ENCODE measurements around the gene MORN1.

MORN1 gene

DNA sequence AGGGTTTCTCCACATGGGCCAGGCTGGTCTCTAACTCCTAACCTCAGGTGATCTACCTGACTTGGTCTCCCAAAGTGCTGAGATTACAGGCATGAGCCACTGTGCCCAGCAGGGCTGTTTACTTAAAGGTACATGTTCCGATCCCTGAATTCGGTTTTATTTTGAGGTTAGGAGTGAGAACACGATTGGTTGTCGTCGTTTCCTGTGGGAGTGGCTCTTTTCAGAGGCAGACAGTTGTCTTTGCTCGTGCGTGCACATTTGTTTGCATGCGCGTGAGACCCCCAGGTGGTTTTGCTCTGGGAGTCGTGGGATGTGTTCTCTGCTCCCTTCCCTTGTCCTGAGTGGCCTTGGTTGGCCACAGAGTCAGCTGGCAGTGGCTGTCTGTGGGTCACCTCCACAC is 103.0 kb downstream of the MORN1 start:
- no peak for DNase-seq

GRCh38 chr1:2287649-2288048 is 103.7 kb downstream of the MORN1 start:
- DNase-seq: no peak

DNA sequence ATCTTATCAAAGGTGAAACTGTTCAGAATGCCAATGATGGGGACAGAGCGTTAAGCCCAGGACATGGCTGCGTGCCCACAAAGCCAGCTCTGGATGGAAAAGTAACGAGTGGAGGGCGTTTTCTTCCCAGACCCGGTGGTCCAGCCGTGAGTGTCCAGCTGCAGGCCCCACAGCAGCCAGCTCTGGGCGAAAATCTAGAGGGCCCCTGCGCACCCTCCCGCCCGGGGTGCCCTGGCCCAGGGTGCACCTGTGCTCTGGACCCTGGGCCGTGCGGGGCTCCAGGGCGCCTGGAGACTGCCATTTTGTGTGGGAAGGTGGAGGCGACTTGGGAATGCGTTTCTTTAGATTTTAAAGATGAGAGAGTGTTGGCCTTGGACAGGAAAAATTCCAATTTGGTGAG is 104.4 kb downstream of the MORN1 start:
- no peak for DNase-seq

GRCh38 chr1:2284932-2285331 is 106.4 kb downstream of the MORN1 start:
- DNase-seq: peak; percentile 42 to 89

GRCh38 chr1:2283991-2284895 is 107.1 kb downstream of the MORN1 start:
- DNase-seq: no peak

- no peak for DNase-seq
Observed at GRCh38 chr1:2283371-2283990, 107.9 kb downstream of the MORN1 start.

GRCh38 chr1:2282556-2283270 is 108.6 kb downstream of the MORN1 start:
- no peak for DNase-seq

GRCh38 chr1:2279817-2280216 is 111.5 kb downstream of the MORN1 start:
- DNase-seq: no peak

- no peak for DNase-seq
Observed at GRCh38 chr1:2279210-2279639, 112.1 kb downstream of the MORN1 start.

- DNase-seq: no peak
Observed at GRCh38 chr1:2278591-2279209, 112.7 kb downstream of the MORN1 start.

GRCh38 chr1:2277741-2278488 is 113.4 kb downstream of the MORN1 start:
- no peak for DNase-seq

DNA sequence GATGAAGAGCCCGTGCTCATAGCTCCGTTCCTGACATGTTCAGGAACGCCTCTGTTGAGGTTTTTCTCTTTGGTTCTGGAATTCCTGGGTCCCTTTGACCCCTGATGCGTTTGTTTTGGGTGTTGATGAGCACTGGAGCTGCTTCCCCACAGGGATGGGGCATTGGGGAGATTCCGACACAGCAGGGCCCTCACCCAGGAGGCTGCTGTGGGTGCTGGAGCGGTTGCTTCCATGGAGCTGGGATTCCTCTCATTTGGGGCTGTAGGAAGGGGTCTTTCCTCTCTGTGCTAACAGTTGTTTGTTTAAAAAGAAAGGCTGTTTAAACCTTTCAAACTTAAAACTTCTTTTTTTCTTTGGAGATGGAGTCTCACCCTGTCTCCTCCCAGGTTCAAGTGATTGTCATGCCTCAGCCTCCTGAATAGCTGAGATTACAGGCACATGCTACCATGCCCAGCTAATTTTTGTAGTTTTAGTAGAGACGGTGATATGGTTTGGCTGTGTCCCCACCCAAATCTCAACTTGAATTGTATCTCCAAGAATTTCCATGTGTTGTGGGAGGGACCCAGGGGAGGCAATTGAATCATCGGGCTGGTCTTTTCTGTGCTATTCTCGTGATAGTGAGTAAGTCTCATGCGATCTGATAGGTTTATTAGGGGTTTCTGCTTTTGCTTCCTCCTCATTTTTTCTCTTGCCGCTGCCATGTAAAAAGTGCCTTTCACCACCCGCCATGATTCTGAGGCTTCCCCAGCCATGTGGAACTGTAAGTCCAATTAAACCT is 114.4 kb downstream of the MORN1 start:
- no peak for DNase-seq

GRCh38 chr1:2275796-2276536 is 115.4 kb downstream of the MORN1 start:
- no peak for DNase-seq

- no peak for DNase-seq
Observed at GRCh38 chr1:2274929-2275475, 116.4 kb downstream of the MORN1 start.

- DNase-seq: no peak
Observed at GRCh38 chr1:2274231-2274928, 117.0 kb downstream of the MORN1 start.

- DNase-seq: no peak
Observed at GRCh38 chr1:2273401-2274090, 117.8 kb downstream of the MORN1 start.

DNA sequence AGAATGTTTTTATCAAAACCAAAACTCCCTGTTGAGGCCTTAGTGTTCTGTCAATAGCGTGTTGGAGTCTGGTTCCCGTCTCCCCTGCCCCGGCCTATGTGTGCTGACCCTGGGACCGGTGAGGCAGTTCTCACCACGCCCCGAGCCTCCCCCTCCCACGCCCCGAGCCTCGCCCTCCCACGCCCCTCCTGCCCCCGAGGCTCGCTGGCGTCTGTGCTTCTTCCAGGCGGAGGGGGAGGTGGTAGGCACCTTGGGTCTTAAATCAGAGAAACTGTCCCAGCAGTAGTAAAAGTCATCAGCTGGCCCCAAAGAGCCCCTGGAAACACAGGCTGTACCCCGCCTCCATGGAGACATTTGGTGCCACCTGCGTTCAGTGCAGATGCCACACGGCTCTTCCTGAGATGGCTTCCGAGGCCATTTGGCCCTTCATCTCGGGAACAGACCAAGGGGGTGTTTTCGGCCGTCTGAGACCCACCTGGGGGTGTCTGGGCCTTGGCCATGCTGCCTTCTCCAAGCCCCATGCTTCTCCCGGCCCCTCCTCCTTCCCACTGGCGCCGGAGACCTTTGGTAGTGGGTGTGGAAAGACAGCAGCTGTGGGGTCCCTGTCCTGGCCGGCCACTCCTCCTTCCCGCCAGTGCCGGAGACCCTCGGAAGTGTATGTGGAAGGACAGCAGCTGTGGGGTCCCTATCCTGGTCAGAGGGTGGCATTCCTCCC is 118.5 kb downstream of the MORN1 start:
- DNase-seq: no peak

DNA sequence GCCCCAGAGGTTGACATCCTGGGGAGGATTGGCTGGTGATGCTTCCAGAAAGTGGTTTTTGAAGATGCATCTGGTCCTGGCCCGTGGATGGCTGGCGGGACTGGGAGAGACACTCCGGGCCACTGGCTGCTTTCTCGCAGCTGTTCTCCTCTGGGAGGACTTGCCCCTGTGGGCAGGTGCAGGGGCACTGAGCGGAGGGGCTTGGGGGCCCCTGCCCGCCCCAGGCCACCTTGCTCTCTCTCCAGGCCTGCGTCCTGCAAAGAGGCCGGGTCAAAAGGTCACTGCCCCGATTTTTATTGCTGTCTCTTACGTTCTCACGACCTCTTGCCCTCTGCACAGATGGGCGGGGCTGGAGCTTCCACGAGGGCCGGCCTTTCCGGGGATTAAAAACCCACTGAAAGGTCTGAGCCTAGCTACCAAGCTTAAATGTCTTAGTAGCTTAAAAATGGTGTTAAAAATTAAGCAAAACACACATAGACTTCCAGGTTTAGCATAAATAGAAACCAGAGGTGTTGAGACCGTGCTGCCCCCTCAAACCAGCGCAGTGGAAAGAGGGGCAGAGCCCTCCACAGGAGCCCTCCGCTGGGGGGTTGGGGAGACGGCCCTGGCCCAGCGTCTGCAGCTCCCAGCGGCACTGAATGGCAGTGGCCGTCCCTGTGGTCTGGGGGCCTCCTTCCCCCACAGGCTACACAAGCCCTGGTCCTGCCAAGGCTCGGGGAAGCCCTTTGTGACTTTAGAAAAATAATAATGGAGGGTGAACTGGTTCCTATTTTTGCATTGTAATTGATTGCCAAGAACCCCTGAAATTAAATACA is 119.3 kb downstream of the MORN1 start:
- DNase-seq: no peak

Measured in cerebellar nuclear complex (tissue), 1 donor.